NCI-H2196 (cell line): ENCODE results near the gene OCRL.
"Not testable (repeated sequence)": the region's sequence is repeated elsewhere in the genome, so short reads cannot be mapped to it uniquely, and the experiment has no call there.

ENCODE experiments used
- DNase-seq: peaks from one replicate; lab custom pipeline; 2025; ENCODE audit not compliant: unreplicated experiment; lab: John Stamatoyannopoulos, UW

Gene OCRL

GRCh38 chrX:129534816-129535578, 5.1 kb upstream of the OCRL start:
- no peak for DNase-seq

- DNase-seq = no peak
Measured at GRCh38 chrX:129540722-129541184, 694 bp downstream of the OCRL start.

GRCh38 chrX:129544780-129545179, 4.7 kb downstream of the OCRL start:
- no peak for DNase-seq

GRCh38 chrX:129545408-129545807, 5.3 kb downstream of the OCRL start:
- no peak for DNase-seq

- no peak for DNase-seq
Measured at GRCh38 chrX:129549124-129549523, 9.1 kb downstream of the OCRL start.

- no peak for DNase-seq
Measured at GRCh38 chrX:129553619-129554288, 13.7 kb downstream of the OCRL start.

- not testable (repeated sequence) for DNase-seq
Measured at GRCh38 chrX:129554816-129555215, 14.8 kb downstream of the OCRL start.

- no peak for DNase-seq
Measured at GRCh38 chrX:129556806-129557315, 16.8 kb downstream of the OCRL start.

- no peak for DNase-seq
Measured at GRCh38 chrX:129557844-129558480, 17.9 kb downstream of the OCRL start.

GRCh38 chrX:129559783-129560182, 19.7 kb downstream of the OCRL start:
- DNase-seq = no peak

- no peak for DNase-seq
Measured at GRCh38 chrX:129561453-129561852, 21.4 kb downstream of the OCRL start.

- not testable (repeated sequence) for DNase-seq
Measured at GRCh38 chrX:129564345-129564744, 24.3 kb downstream of the OCRL start.

GRCh38 chrX:129565046-129565650, 25.1 kb downstream of the OCRL start:
- DNase-seq = no peak

GRCh38 chrX:129566073-129566472, 26.0 kb downstream of the OCRL start:
- DNase-seq = no peak

- no peak for DNase-seq
Measured at GRCh38 chrX:129568349-129568748, 28.3 kb downstream of the OCRL start.

- no peak for DNase-seq
Measured at GRCh38 chrX:129572422-129572821, 32.4 kb downstream of the OCRL start.

GRCh38 chrX:129573652-129574051, 33.6 kb downstream of the OCRL start:
- DNase-seq = not testable (repeated sequence)

- DNase-seq = no peak
Measured at GRCh38 chrX:129574214-129574613, 34.2 kb downstream of the OCRL start.

- no peak for DNase-seq
Measured at GRCh38 chrX:129576539-129576938, 36.5 kb downstream of the OCRL start.

GRCh38 chrX:129577473-129577872, 37.4 kb downstream of the OCRL start:
- DNase-seq = no peak

- DNase-seq = no peak
Measured at GRCh38 chrX:129577877-129578276, 37.8 kb downstream of the OCRL start.
